GM13976 (cell line): ENCODE results near the gene ZNF469.

Source experiments
- DNase-seq: peaks from one replicate; pipeline ENCODE4 v3.0.0; 2012; ENCODE audit warnings: low spot score
- CTCF ChIP-seq: IDR thresholded peaks from 2 replicates; pipeline ENCODE4 v1.5.1; 2012; ENCODE audit warnings: borderline replicate concordance, mild to moderate bottlenecking; ENCODE audit not compliant: insufficient read depth; ENCODE audit errors: extremely low read depth, missing control alignments, control extremely low read depth
- in situ Hi-C: fragments of 300-500 bp; cut with MboI; formaldehyde crosslinking; loops from one replicate; pipeline ENCODE4 v1.12.0; 2022; ENCODE audit warnings: low sequenced_read_pairs, mixed read lengths, inconsistent platforms; ENCODE audit not compliant: unreplicated experiment

ZNF469 gene

GRCh38 chr16:88361775-88362174 lies 21.0 kb upstream of the ZNF469 start:
- in situ Hi-C loops, result no loop called here
- TF ChIP-seq CTCF, result no peak
- no peak for DNase-seq

DNA sequence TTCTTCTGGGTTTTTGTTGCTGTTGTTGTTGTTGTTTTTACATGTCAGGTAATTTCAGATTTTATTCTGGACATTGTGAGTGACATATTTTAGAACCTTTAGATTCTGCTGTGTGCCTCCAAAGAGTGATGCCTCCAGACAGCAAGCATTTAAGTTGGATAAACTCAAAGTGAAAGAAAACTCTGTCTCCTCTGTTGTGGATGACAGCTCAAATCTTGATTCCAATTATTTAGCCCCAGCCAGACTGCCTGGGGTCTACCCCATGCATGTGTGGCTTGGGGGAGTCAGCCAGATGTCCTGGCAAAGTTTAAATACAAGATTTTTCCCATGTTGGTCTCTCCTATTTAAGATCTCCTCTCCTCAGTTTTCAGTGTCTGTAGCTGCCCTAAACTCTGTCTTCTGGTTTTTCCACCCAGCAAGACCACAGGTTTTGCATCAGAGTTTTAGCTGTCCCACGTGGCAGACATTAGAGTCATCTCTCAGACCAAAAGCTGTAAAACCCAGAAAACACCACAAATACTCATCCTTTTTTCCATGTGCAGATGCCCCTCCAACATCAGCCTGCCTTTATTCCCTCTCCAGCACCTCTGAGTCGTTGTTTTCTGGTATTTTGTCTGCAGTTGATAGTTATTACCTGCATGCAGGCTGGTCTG lies 19.4 kb upstream of the ZNF469 start:
- in situ Hi-C loops, result no loop called here
- DNase-seq, result peak; percentile 65
- no peak for TF ChIP-seq CTCF

DNA sequence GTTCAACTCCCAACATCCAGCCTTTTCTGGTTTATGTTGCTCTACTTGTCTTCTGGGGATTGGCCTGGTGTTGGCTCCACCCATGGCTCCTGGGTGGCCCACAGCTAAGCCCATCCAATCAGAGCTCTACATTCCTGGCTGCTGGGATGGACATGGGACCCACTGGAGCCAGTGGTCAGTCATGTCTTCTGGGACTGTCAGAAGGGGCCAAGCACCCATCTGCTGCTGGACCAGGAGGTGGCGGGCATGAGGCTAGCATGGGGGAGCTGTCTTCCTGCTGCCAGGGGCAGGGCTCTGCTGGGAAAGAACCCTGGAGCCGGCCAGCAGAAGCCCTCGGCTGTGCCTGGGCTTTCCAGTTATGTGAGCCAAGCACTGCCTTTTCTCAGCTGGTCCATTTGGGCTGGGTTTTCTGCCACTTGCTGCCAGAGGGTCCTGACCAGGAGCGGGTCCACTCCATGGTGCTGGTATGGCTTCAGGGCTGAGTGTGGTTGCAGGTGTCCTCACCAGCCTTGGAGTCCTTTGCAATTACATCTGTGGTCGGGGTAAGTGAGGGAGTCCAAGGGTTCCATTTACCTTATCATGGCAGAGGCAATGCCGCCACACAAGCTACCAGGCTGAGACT lies 17.4 kb upstream of the ZNF469 start:
- DNase-seq, result no peak
- in situ Hi-C loops, result no loop called here
- TF ChIP-seq CTCF, result no peak

GRCh38 chr16:88366032-88366703 lies 16.6 kb upstream of the ZNF469 start:
- DNase-seq, result no peak
- no peak for TF ChIP-seq CTCF
- in situ Hi-C loops, result no loop called here

GRCh38 chr16:88366704-88367047 lies 16.1 kb upstream of the ZNF469 start:
- in situ Hi-C loops, result no loop called here
- DNase-seq, result no peak
- TF ChIP-seq CTCF, result no peak

DNA sequence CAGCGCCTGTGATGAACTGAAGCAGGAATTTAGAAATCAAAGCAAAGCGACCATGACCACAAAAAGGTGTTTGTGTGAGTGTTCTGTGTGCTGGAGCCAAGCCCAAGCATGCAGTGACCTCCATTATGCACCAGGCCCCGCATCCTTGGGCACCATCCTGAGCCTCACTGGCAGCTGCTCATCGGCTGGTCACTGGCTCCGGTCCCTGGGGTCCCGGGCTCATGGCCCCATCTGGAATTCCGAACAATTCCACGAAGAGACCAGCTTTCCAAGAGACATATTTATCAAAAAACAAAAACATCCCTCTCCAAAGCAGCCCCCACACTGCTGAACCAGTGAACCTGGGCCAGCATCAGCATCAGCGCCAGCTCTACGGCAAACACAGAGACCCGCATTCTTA lies 15.2 kb upstream of the ZNF469 start:
- DNase-seq, result no peak
- in situ Hi-C loops, result no loop called here
- TF ChIP-seq CTCF, result no peak
